GM12873 (cell line): ENCODE data around the gene AQP1.

ENCODE experiments used
- CTCF ChIP-seq: IDR thresholded peaks from 2 replicates; pipeline ENCODE4 v1.5.1; 2012; ENCODE audit warnings: low read depth, mild to moderate bottlenecking, moderate library complexity, low read length, control low read depth; ENCODE audit not compliant: insufficient read depth; ENCODE audit errors: missing control alignments

AQP1 gene

GRCh38 chr7:30937416-30937815 is 25.8 kb downstream of the AQP1 start:
- TF ChIP-seq CTCF, result no peak

GRCh38 chr7:30938435-30939316 is 27.0 kb downstream of the AQP1 start:
- peak; percentile 97 for TF ChIP-seq CTCF

- no peak for TF ChIP-seq CTCF
Measured at GRCh38 chr7:30941582-30942323, 30.1 kb downstream of the AQP1 start.

GRCh38 chr7:30950197-30950596 is 38.5 kb downstream of the AQP1 start:
- no peak for TF ChIP-seq CTCF

- no peak for TF ChIP-seq CTCF
Measured at GRCh38 chr7:30954914-30955313, 43.3 kb downstream of the AQP1 start.

GRCh38 chr7:30956704-30957103 is 45.1 kb downstream of the AQP1 start:
- no peak for TF ChIP-seq CTCF

GRCh38 chr7:30963842-30964241 is 52.2 kb downstream of the AQP1 start, which contains the start of gene GHRHR:
Gene GHRHR, plus strand, starts transcription at chr7:30963953. Its CDS starts 116 bp downstream, at chr7:30964069.
- TF ChIP-seq CTCF, result no peak
